HG02678 (cell line): Measurements from ENCODE around the gene ACTG2.
"Not testable (repeated sequence)": the region's sequence is repeated elsewhere in the genome, so short reads cannot be mapped to it uniquely, and the experiment has no call there.

ENCODE experiments used
- ATAC-seq: cut with Tn5 transposase; IDR thresholded peaks from one replicate; pipeline ENCODE4 v1.9.1; 2021; ENCODE audit warnings: mild to moderate bottlenecking, moderate library complexity; ENCODE audit not compliant: unreplicated experiment

Gene ACTG2

DNA sequence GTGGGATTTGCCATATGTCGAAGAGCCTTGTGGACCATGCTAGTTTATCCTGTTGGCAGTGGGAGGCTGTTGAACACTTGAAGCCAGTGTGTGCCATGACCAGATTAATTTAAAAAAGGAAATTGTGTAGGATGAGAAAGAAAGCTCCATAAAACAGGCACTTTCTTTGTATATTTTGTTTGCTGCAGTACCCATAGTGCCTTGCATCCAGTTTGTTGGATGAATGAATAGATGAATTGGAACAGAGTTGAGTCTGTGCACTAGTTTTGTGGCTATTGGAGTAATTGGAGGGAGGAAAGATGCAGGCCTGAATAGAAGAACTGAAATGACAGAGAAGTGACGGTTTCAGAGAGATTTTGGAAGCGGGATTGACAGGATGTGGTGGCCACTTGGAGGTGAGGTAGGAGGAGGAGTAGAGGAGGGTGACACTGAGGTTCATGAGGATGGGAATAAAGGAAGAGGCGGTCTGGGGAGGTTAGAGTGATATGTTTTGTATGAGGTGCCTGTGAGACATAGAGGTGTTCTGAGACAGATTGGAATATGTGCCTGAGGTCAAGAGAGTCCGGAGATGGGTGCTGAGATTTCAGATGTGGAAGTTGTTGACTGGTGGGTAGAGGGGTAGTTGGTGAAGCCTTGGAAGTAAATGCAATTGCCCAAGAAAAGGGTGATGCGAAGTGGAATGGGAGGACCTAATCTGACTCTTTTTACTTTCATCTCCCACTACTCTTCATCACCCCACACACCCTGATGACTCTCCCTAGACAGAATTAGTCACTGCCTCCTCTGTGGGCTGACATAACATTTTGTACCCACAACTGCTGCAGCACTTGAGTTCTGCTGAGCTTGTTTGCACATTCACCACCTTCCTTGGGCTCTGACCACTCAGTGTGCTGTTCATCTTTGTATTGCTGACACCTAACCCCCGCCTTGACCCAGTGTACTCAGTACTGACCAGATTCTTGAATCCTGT, 39.0 kb downstream of the ACTG2 start:
- ATAC-seq, result no peak

DNA sequence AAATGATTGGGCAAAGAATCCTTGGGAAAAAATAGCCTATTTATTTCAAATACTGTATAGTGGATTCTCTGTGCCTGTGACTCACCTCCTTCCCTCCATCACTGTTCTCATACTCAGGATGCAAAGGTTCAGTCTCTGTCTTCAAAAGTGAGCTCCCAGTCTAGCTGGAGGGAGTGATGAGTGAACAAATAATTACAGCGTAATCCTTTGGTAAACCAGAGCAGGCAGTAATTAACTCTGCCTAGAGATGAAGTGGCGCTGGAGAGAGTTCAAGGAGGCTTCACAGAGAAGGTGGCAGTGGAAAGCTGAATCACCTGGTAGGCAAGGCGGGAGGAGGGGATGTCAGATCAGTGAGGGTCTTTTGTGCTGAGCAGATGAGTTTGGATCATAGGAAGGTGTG, 40.4 kb downstream of the ACTG2 start:
- no peak for ATAC-seq

DNA sequence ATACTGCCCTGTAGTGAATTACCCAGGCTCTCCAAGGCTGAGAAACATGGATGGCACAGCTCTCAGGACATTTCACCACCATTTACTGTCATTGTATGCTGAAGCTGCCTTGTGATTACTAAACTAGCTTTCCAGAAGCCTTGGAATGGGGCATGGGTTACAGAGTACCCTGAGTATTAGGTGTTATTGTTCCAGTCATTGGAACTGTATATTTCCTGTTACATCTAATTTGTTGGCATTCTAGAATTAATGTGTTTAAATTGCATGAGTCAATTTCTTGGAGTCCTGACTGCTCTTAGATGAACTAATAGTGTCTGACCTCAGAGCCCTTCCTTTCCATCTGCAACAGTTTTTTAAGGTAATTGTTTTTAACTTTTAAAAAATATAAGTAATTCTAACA, 42.8 kb downstream of the ACTG2 start:
- no peak for ATAC-seq

DNA sequence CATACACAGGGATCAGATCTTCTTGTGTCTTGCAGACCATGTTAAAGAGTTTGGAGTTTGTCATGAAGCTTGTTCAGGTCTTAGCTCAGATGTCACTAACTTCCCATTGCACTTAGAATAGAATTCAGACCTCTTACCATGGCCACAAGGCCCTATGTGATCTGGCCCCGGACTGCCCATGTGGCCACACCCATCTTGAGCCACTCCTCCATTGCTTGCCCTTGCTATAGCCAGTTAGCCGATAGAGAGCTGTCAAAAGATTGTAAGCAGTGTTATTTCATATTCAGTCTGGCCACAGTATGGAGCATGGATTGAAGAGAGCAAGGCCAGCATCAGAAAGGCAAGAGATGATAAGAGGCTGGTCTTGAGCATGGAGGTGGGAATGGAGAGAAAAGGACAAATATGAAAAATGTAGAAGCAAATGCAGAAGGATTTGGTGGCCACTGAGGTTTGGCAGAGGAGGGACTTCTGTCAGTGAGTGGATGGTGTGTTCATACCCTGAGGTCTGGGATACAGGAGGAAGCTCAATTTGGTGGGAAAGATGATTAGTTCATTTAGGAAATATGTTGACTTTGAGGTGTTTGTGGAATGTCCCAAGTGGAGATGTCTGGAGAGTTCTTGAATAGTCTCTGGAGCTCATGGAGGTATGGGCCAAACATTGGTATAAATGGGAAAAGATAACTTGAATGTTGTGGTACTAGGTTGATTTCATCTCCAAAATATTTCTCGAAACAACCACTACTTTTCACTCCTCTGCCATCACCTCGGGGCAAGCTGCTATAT, 44.5 kb downstream of the ACTG2 start:
- ATAC-seq, result no peak

DNA sequence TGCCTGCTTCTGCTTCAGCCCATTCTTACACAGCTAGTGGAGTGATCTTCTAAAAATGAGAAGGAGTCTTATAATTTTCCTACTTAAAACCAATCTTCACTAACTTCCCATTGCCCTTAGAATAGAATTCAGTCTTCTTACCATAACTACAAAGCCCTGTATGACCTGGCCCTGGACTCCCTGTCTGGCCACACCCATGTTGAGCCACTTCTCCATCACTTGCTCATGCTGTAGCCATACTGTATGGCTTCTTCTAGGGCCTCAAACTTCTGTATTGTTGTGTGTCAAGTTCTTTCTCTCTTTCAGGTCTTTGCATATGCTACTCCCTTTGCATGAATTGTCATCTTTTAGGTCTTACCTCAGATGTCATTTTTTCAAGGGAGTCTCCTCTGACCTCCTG, 45.1 kb downstream of the ACTG2 start:
- no peak for ATAC-seq

DNA sequence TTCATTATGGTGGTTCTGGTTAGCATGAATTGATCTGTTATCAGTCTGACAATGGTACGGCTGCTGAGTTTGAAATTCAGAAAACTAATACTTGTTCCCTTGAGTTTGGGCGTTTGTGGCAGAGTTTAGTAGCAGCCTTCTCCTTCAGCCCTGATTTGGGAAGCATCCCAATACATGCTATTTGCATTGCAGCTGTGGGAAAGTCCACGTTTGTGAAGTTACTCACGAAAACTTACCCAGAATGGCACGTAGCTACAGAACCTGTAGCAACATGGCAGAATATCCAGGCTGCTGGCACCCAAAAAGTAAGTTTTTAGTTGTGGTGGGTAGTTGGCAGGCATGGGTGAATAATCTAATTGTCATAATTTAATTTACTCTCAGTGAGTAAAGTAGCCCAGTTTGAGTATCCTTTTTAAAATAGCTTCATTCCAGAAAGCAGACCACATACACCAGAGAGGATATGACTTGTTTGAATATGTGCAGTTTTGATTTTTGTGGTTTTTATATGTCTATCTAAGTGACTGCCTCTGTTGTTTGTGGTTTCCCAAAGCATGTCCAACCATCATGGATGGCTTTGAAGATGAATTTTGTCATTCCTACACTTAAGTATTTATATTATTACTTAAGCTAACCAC, 46.0 kb downstream of the ACTG2 start:
- ATAC-seq, result no peak

DNA sequence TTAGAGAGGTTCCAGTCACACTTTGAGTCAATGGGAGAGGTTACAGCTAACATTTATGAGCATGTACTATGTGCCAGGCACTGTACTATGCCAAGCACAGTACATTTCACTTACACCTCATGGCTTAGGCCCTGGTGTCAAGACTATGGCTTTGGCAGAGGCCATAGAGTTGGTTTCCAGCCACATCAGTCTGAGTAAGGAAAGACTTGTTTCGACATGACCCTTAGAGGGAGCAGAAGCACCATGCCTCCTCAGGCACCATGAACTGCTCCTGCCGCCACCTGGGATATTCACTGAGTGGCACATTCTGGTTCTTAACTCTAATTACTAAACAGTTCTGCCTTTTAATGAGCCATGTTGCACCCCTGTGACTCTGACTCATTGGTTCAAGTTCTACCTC, 46.6 kb downstream of the ACTG2 start:
- no peak for ATAC-seq

DNA sequence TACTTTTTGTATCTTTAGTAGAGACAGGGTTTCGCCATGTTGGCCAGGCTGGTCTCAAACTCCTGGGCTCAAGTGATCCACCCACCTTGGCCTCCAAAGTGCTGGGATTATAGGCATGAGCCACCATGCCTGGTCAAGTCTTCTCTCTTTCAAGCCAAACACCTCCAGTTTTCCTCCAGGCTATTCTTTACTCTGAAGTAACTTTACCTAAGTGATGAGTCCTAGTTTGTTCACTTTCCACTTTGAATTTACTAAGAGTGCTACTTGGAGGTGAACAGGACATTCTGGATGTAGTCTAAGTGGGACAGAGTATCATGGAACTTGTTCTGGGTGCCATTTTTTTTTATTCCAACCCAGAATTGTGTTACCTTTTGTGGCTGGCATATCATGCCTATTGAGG, 47.3 kb downstream of the ACTG2 start:
- not testable (repeated sequence) for ATAC-seq

DNA sequence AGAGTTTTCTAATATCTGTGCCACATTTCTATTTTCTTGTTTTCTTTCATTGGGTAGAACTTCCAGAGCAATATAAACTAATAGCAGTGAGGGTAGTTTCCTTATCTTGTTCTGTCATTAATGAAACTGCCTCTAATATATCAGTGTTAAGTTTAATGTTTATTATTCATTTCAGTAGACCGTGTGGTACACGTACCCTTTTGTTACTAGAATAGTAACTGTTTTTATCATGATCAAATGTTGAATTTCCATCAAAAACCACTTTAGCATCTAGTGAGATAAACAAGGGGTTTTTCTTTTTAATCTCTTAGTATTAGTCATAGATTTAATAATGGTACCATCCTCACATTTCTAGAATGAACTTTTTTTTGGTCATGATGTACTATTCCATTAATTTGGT, 49.9 kb downstream of the ACTG2 start:
- ATAC-seq, result no peak

DNA sequence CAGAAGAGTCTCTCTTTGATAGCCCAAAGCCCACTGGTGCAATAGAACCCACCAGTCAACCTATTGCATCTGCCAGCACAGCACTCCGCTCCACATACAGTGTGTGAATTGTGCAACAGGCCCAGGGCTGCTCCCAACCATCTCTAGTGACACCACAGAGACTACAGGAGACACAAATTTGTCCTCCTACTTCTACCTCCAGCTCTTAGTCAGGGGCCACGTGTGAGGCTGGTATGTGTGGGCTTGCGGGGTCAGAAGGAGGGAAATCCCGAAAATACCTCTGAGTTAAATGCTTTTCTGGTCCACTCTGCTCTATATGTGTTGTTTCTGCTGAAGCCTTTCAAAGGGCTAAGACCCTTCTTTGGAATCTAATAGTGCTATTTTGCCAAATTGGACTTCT, 51.9 kb downstream of the ACTG2 start:
- ATAC-seq, result no peak

DNA sequence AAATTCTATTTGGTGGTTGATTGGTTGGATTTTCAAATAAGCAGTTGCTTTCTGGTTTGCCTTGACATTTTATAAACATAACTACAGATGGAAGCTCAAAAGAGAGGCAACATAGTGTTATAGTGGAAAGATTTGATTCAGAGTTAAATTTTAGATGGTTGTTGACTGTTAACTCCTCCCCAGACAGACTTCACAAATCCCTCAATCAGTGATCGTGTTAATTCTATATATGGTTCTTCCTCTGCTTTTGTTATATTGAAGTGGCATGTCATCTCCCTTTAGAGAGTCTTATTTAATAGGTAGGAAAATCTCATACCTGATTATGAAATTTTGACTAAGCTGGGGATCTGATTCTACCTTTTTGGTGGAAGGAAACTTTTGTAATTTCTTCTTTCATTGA, 53.4 kb downstream of the ACTG2 start:
- ATAC-seq, result no peak

DNA sequence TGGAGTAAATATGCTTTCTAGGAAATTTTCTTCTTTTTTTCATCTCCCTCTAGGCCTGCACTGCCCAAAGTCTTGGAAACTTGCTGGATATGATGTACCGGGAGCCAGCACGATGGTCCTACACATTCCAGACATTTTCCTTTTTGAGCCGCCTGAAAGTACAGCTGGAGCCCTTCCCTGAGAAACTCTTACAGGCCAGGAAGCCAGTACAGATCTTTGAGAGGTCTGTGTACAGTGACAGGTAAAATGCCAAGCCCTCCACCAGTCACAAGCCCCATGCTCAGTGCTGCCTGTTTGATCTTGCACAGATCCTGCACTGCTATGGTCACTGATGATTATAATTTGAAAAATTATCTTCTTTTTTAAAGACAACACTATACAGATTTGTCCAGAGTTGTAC, 53.9 kb downstream of the ACTG2 start:
- ATAC-seq, result no peak

DNA sequence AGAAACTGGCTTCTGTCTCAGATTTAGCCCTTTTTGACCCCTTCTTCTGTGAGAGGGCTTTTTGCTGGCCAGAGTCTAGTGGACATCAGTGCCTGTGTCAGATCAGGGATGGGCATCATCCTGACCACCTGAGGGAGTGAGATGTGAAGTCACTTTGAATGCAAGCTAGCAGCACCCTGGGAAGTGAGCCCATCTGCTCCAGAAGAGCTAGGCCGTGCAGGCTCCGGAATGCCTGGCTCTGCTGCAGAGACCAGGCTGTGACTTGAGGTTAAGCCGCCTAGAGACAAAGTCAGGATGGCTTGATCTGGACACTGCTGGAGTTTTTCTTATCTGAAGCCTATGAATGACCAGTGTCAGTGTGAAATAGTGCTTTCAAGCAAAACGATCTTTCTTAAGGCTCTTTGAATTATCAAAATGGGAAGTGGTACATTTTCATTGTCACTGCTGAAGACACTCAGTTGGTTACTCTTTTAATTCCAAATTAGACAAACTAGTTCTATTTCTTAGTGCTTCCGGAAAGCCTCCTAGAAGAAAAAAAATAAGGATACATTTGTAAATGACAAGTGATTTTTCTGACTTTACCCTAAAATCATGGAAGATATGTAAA, 54.7 kb downstream of the ACTG2 start:
- ATAC-seq, result no peak

DNA sequence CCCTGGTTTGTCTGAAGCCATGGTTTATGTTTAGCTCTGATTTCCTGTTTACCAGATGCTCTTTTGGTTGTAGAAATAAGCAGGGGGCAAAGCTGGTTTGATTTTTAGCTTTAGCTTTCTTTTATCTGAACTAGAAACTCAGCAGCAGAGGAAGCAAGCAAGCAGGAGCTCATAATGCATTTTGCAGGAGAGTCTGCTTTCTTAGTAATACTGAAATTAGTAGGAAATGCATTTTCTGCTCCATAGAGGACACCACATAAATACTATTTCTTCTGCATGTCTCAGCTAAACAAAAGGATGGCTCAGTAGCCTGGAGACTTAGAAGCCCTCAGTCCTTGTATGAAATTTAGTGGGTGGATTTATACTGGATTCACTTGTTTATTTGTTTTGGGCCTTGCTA, 57.0 kb downstream of the ACTG2 start:
- ATAC-seq, result no peak

DNA sequence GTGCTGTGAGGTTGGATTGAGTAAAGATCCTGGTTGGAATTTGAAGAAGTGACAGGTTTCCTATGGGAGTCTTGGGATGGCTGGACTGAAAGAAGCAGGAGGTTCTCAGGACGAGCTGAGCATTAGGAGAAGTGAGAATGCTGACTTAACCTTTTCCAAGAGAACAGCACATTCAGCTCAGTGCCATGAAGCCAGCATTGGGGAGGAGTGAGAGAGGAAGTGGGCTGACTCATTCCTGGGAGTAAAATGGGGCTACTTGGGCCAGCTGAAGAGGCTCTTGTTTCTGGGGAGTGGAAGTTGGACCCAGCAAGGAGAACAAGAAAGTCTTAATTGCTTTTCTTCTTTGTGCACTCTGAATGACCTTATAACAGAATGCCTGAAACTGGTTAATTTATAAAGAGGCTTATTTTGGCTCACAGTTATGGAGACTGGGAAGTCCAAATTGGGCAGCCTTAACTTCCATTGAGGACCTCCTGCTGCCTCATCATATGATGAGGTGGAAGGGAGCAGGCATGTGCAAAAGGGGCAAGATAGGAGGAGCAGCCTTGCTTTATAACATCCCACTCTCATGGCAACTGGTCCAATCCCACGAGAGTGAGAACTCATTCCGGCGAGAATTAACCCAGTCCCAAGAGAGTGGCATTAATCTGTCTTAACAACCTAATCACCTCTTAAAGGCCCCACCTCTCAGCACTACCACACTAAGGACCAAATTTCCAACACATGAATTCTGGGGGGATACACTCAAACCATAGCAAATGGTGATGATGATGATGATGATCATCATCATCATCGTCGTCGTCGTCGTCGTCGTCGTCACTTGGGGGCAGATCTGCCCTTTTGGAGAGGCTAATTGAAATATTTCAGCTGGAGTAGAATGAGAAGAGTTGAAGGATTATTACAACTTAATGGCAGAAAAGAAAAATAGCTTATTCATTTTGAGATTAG, 60.0 kb downstream of the ACTG2 start:
- no peak for ATAC-seq

DNA sequence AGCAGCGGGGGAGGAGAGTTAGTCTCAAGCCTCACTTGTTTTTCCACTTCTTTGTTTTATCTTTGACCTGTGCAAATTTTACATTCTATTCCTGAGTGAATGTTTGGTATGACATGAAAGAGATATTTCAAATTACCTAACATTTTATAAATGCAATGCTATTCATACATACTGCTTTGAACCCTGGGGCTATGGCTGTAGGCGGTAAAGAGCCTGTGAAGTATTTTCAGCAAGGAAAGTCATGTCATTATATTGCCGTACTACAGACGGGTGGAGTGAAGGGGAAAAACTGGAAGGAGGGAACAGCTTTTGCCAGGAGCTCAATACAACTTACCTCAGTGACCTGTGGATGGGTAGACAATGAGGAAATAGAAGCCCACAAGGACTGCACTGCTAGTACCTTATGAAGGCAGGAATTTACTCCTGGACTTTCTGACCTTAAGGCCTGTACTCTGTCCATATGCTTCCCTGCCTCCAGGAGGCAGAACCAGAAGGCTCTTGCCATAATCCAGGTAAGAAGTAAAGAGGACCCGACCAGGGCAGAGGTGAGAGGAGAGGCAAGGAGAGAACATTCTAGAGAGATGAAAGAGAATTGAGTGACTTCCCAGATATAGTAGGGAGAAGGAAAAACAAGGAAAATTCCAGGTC, 63.5 kb downstream of the ACTG2 start:
- ATAC-seq, result no peak

DNA sequence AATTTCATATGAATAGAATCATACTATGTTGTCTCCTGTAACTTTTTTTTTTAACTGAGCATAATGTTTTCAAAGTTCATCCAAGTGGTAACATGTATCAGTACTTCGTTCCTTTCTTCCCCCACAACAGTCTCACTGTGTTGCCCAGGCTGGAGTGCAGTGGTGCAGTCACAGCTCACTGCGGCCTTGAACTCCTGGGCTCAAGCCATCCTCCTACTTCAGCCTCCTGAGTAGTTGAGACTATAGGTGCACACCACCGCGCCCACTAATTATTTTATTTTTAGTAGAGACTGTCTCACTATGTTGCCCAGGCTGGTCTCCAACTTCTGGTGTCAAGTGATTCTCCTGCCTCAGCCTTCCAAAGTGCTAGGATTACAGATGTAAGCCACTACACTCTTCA, 68.5 kb downstream of the ACTG2 start:
- ATAC-seq, result no peak

DNA sequence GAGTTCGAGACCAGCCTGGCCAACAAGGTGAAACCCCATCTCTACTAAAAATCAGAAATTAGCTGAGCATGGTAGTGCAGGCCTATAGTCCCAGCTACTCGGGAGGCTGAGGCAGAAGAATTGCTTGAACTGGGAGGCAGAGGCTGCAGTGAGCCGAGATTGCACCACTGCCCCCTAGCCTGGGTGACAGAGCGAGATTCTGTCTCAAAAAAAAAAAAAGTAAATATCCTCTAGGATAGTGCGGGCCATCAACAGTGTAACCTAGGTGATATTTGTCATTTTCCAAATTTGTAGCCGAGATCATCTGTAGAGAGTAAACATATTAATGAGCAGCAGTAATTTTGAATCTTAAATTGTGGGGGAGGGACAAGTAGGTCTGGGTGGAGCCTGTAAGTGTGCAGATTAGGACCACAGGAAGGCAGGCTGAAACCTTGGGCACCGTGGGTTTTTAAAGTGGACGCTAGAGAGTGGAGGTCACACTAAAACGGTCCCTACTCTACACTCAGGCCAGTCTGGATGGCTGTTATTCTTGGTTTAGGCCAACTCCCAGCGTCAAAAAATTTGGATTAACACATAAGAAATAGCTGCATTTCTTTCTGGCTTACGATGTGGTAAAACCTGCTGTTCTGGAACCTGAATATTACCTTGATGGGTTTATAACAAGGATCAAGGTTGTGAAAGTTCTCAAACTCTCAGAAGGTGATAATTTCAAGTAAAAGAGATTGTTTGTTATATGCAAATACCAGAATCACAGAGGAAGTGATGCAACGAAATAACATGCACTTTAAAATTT, 69.2 kb downstream of the ACTG2 start:
- ATAC-seq, result no peak

DNA sequence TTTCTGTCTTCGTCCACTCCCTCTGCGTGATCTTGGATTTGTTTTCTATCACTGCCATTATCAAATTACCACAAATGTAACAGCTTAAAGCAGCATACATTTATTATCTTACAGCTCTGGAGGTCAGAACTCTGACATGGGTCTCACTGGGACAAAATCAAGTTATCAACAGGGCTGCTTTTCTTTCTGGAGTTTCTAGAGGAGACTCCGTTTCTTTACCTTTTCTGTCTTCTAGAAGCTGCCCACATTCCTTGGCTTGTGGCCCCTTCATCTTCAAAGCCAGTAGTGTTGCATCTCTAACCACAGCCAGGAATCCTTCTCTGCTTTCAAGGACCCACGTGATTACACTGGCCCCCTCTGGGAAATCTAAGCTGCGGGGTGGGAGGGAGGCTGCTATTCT, 70.0 kb downstream of the ACTG2 start:
- no peak for ATAC-seq
